Fibroblast of the conjunctiva (primary cell): Measurements from ENCODE around the gene IQGAP1.
"Not testable (repeated sequence)": the region's sequence is repeated elsewhere in the genome, so short reads cannot be mapped to it uniquely, and the experiment has no call there.

Experiments
- DNase-seq: peaks from one replicate; pipeline ENCODE4 v3.0.0-alpha.2; 2010; ENCODE audit warnings: low read depth

IQGAP1 gene

DNA sequence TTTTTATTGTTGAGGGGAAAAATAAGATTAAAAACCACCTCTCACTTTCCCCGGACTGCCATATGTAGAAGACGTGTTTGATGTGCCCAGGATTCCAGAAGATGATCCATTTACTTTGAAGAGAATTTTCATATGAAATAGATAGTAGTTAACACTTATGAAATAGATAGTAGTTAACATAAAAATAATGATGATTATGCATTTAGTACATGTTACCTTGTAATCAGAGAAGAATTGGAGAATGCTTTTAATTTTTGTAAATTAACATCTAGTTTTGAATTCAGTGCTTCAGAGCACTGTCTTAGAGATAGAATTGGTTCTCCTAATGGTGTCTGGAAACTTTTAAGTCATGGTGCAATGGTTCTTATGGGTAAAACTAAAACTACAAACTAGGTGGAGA, 95.6 kb downstream of the IQGAP1 start:
- no peak for DNase-seq

DNA sequence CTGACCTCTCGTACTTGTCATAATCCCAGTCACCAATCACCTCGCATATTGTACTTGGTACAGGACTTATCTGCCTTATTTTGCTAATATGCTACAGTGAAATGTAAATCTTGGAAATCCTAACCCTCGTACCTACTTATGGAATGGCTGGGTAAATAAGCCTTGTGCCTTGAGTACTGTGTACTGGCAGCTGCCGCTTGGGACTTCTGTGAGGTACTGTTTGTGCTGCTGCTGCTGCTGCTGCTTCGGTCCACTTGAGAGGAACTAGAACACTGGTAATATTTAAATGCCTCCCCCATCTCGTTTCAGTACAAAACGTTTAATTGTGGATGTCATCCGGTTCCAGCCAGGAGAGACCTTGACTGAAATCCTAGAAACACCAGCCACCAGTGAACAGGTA, 99.1 kb downstream of the IQGAP1 start:
- DNase-seq = no peak

DNA sequence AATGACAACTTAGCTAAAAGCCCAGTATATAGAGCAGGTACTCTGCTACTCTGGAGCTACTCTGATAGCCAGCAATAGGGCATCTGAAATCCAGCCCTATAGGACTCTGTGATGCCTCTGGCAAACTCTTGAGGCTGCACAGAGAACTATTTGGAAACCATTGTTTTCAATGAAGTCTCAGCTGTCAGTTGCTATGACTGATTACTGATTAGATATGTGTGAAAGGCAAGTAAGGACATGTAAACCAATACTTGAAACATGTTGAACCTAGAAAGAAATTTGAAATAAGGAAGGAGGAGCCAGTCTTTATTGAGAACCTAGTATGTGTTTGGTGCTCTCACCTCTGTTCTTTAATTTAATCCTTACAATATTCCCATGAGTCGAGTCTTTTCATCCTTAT, 101.5 kb downstream of the IQGAP1 start:
- DNase-seq = no peak

DNA sequence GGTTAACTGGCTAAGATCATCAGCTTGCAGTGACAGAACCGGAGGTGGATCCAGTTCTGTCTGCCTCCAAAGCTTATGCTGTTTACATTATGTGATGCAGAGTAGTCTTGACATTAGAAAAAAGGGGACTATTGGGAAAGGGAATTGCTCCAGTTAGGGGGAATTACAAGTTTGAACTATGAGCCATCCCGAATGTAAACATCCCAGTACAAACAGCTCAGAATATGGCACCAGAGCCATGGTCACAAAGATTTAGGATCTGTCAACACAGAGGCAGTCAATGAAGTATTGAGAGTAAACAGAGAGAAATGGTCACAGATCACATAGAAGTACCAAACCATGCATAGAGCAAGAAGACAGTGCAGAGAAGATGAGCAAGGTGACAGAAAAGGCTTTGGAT, 101.9 kb downstream of the IQGAP1 start:
- DNase-seq = no peak

DNA sequence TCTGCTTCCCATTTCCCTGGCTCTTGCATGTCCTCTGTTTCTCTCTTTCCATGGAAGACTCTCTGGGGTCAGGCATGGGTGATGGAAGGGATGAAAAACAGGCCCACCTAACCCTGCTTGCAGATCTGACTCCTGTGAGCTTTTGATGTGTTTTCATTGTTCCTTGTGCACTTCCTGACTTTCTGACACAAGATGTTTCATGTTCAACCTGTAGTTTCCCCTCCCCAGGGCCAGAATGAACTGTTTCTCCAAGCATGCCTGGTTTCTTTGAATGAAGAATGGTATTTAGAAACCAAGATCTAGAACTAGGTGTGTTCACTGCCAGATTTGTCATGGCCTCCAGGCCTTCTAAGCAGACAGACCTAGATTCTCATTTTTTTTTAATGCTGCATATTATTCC, 105.6 kb downstream of the IQGAP1 start:
- no peak for DNase-seq

DNA sequence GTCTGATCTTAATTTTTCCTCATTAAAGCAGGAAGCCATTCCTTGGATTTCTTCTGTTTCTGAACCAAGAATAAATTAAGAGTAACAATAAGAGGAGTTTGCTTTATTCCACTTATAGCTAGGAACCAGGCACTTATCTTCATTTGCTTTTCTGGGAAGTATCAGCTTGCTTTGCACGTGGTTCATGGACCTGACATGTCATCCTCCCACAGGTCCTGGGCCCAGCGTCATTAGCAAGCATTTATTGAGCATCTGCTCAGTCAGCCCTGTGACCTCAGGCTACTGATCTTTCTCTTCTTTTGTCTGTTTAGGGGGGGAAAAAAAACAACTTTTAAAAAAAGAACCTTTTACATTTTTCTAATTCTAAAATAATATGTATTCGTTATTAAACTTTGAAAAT, 107.0 kb downstream of the IQGAP1 start:
- DNase-seq = no peak

DNA sequence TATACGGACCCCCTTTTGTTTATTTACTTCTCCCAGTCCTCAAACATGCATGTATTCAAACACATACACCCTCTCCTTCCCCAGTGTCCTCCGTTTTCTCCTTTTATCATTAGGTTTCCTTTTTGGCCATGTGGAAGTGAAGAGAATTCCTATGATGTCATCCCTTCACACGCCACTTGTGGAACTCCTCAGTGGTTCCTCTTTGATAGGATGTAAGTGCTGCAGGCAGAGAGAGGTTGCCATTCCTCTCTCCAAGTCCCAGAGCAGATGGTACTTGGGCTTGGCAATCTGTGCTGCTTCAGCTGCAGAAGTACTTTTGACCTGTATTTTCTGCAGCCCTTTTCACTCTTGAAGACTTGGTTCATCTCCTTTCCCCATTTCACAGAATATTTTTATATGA, 108.7 kb downstream of the IQGAP1 start:
- no peak for DNase-seq

DNA sequence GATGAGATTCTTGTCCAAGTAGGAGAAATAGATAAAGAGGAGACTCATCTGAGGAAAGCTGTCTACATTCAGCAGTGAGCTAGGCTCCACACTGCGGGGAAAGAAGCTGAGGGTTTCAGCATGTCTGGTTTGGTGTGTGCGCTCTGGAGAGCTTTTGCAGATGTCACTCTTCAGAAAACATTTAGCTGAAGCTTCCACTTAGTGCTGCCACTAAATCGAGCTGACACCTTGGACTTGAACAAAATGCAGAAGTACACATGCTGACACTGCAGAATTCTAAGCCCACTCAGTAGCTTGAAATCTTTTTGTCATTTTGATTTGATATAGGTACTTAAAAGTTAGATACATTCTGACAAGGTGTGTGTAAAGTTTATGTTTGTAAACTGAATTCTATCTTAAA, 109.3 kb downstream of the IQGAP1 start:
- DNase-seq = no peak

DNA sequence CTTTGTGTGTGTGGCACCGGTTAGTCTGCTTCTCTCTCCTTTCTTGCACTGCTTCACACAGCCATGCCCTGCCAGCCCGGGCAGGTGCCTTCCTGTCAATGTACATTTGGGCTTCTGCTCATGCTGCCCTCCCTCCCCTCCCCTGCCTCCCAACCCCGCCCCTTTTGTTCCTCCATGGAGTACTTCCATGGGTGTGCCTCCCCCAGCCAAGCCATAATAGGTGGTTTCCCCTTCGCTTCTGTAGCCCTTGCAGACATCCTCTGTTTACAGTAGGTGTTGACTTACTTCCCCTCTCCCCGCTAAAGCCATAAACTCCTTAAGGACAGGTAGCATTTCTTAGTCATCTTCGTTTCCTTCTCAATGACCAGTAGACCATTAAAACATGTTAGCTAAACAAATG, 109.9 kb downstream of the IQGAP1 start:
- DNase-seq = no peak

DNA sequence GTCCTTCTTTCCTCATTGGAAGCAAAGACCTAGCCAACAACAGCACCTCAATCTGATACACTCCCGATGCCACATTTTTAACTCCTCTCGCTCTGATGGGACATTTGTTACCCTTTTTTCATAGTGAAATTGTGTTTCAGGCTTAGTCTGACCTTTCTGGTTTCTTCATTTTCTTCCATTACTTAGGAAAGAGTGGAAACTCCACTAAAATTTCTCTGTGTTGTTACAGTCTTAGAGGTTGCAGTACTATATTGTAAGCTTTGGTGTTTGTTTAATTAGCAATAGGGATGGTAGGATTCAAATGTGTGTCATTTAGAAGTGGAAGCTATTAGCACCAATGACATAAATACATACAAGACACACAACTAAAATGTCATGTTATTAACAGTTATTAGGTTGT, 112.1 kb downstream of the IQGAP1 start:
- DNase-seq = no peak

DNA sequence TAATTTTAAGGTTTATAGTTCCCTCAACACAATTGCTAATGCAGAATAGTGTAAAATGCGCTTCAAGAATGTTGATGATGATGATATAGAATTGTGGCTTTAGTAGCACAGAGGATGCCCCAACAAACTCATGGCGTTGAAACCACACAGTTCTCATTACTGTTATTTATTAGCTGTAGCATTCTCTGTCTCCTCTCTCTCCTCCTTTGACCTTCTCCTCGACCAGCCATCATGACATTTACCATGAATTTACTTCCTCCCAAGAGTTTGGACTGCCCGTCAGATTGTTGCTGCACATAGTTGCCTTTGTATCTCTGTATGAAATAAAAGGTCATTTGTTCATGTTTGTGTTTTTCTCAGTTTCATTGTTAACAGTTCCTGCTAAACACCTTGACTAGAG, 113.9 kb downstream of the IQGAP1 start:
- DNase-seq = no peak

DNA sequence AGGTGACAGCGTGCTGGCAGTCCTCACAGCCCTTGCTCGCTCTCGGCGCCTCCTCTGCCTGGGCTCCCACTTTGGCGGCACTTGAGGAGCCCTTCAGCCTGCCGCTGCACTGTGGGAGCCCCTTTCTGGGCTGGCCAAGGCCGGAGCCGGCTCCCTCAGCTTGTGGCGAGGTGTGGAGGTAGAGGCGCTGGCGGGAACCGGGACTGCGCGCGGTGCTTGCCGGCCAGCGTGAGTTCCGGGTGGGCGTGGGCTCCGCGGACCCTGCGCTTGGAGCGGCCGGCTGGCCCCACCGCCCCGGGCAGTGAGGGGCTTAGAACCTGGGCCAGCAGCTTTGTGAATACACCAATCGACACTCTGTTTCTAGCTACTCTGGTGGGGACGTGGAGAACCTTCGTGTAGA, 122.7 kb downstream of the IQGAP1 start:
- DNase-seq = not testable (repeated sequence)

DNA sequence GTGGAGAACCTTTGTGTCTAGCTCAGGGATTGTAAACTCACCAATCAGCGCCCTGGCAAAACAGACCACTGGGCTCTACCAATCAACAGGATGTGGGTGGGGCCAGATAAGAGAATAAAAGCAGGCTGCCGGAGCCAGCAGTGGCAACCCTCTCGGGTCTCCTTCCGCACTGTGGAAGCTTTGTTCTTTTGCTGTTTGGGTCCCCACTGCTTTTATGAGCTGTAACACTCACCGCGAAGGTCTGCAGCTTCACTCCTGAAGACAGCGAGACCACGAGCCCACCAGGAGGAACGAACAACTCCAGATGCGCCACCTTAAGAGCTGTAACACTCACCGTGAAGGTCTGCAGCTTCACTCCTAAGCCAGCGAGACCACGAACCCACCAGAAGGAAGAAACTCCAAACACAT, 123.2 kb downstream of the IQGAP1 start:
- not testable (repeated sequence) for DNase-seq

DNA sequence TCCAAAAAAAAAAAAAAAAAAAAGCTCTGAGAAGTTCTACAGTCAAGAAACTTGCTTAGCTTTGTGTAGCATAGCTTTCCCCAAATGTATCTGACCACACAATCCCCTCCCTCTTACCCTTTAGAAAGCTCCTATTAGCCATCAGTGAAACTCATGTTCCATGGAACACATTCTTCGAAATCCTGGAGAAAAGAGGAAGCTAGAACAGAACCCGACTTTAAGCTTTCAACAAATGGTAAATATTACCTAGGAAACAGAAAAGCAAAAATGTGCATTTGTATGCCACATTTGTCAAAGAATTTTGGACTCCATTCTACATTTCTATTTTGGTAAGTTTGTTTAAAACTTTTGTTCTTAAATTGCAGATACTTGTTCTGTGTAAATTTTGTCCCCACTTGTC, 124.2 kb downstream of the IQGAP1 start:
- no peak for DNase-seq

DNA sequence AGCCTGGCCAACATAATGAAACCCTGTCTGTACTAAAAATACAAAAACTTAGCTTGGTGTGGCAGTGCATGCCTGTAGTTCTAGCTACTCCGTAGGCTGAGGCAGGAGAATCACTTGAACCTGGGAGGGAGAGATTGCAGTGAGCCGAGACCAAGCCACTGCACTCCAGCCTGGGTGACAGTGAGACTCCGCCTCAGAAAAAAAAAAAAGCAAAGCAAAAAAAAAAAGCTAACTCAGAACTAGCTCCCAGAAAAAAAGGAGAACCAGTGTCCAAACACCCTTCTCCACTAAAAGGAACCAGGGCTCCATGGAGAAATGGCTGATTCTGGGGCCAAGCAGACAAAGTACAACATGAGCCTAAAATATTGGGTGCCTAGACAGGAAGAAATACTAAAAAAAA, 124.9 kb downstream of the IQGAP1 start:
- no peak for DNase-seq

DNA sequence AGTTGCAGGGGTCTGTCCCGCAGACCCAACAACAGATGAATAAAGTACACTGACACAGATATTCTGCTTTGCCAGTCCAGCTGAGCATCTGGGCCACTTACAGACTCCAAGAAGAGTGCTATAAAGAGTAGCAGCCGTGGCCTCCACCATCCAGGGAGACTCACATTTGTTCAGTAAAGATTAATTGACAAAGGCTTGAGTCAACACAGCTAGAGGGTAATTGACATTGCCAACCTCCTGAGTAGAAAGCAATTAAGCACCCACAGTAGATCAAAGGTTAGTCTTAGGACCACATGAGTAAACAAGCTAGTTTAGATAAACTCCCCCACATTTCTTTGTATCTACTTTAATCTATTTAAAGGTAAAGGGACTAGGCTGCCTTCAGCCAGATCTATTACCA, 125.4 kb downstream of the IQGAP1 start:
- DNase-seq = no peak

DNA sequence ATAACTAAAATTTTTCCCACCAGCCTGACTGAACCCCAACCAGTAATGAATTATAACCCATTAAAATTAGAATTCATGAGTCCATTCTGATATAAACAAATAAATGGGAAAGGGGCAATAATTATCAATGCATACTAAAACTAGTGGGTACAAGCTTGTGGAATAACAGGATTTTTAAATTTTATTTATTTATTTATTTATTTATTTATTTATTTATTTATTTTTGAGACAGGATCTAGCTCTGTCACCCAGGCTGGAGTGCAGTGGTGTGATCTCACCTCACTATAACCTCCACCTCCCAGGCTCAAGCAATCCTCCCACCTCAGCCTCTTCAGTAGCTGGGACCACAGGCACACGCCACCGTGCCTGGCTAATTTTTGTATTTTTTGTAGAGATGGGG, 125.9 kb downstream of the IQGAP1 start:
- DNase-seq = not testable (repeated sequence)

DNA sequence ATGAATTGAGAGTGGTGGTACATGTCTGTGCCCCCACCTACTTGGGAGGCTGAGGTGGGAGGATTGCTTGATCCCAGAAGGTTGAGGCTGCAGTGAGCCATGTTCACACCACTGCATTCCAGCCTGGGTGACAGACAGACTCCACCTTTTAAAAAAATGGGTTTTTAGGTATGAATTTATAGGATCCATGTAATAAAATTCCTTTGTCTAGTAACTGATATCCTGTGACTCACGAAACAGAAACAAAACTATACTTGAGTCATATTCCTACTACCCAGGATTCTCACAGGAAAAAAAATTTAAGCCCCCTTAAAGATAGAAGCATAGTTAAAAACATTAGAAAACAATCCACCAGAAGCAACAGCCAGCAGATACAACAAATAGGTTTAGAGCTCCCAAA, 131.6 kb downstream of the IQGAP1 start:
- no peak for DNase-seq

DNA sequence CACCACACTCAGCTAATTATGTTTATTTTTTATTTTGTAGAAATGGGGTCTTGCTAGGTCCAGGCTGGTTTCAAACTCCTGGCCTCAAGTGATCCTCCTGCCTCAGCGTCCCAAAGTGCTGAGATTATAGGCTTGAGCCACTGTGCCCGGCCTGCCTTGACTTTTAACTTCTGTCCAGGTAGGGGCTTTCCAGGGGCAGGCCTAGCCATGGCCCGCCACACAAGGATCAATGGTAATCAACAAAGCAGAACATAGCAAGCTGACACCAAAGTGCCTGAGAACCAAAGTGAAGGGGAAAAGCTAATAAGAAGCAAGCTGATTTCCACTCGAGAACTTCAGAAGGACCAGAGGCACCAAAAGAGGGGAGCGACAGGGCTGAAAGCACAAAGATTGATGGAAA, 132.3 kb downstream of the IQGAP1 start:
- DNase-seq = no peak

DNA sequence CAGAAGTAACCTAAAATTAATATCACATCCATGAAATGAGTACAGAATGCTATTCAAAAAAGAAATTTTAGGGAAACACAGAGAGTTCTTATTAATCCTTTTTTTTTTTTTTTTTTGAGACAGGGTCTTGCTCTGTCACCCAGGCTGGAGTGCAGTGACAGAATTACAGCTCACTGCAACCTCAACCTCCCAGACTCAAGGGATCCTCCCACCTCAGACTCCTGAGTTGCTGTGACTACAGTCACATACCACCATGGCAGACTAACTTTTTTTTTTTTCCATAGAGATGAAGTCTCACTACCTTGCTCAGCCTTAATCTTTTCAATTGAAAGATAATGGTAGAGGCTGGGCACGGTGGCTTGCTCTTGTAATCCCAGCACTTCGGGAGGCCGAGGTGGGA, 135.3 kb downstream of the IQGAP1 start:
- no peak for DNase-seq

DNA sequence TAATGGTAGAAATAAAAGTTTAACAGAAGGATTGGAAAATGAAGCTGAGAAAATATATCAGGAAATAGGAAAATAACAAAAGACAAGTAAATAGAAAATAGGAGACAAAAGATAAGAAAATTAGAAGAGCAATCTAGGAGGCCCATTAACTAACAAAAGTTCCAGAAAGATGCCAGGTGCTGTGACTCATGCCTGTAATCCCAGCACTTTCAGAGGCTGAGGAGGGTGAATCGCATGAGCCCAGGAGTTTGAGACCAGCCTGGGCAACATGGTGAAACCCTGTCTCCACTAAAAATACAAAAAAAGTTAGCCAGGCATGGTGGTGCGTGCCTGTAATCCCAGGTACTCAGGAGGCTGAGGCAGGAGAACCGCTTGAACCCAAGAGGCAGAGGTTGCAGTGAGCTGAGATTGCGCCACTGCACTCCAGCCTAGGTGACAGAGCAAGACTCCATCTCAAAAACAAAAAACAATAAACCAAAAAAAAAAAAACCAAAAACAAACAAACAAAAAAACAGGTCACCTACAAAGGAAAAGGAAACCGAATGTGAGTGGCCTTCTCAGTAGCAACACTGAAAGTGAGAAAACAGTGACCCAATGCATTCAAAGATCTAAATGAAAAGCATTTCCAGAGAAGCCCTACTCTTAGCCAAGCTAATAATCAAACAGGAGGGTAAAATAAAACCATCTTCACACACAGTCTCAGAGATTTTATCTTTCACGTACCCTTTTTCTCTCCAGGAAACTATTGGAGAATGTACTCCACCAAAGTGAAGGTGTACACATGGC, 136.2 kb downstream of the IQGAP1 start:
- not testable (repeated sequence) for DNase-seq

DNA sequence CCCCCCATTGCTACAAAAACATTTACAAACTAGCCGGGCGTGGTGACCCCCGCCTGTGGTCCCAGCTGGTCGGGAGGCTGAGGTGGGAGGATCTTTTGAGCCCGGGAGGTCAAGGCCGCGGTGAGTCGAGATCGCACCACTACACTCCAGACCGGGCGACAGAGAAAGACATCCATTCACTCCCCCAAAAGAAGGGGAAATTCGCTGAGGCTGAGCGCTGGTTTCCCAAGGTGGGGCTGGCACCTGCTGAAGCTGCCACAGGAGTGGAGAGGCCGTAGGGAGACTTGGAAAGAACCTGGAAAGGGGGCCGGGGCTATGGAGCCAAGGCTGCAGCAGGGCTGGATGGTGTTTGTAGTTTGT, 140.9 kb downstream of the IQGAP1 start:
- no peak for DNase-seq

DNA sequence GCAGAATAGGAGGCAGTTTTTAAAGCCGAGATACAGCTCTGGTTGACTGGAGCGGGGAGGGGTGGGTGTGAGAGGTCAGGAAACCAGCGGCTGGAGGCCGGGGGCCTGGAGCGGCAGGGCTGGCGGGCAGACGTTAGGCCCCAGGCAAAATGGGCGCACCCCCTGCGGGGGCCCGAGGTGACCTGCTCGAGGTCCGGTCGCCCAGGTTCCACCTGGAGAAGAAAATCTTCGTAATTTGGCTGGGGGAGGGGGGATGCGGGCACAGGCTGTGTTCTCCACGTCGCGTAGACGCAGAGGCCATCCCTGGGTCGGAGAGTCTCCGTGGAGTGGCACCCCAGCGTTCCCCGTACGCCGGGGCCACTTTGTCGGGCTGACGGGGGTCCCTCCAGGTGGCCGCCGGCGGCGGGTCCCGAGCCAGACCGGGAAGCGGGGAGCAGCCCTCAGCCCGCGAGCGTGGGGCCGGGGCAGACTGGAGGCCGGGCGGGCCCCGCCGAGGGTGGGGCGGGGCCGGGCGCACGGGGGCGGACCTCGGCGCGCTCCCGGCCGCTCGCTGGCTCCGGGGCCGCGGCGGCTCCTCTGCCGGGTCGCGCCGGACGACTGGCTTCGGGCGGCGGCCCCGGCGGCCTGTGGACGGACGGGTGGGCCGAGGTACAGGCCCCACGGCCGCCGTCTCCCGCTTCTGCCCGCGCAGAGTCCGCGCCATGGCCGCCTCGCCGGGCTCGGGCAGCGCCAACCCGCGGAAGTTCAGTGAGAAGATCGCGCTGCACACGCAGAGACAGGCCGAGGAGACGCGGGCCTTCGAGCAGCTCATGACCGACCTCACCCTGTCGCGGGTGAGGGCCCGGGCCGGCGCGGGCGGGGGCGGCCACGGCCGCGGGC, 141.6 kb downstream of the IQGAP1 start, which contains the start of gene CRTC3:
Gene CRTC3 (plus strand): TSS at position 553 of the 879 bp plus-strand sequence. CDS start 149 bp downstream, at position 702.
- DNase-seq = no peak
